Measurements from ENCODE around the gene GIGYF2. TPM values are rescaled to one million over a fixed set of nuclear protein-coding genes. Genes with fewer than 3 reads are reported as not detected.

Gene GIGYF2
- total RNA-seq, 4 donors from 2014 or later: 54.2 to 64.7 (median 59.9) TPM

- H3K9me3 ChIP-seq: peaks cover 0 to 18% (median 13%) of the 10 kb centered on the region in 4 donors
- DNase-seq (ENCODE audit: extremely low spot score): no peak
- no peak overlapping the region for H3K27ac ChIP-seq (replicated peaks in 1 of 4)
- intact Hi-C loops (cut with DNase I): no loop called here
- WGBS: 68% methylated on average over 6 of the region's 6 CpGs
- H3K36me3 ChIP-seq: no peaks in the 10 kb centered on the region
- H3K4me1 ChIP-seq: no peaks in the 10 kb centered on the region
- TF ChIP-seq POLR2AphosphoS5 (IDR thresholded peaks at IDR 0.05) (no peak), POLR2A (IDR thresholded peaks at IDR 0.05; ENCODE audit: low read depth) (no peak), EP300 (IDR thresholded peaks at IDR 0.05) (no peak), CTCF (IDR thresholded peaks at IDR 0.05) (no peak)
- H3K27me3 ChIP-seq: peaks cover 0 to 21% (median 0%) of the 10 kb centered on the region in 4 donors
- no peak overlapping the region for H3K4me3 ChIP-seq
Measured at GRCh38 chr2:232908695-232909094, 211.6 kb downstream of the GIGYF2 start.

Small RNAs within 50 kb of the gene (small RNA-seq; reads per million reads assigned to genes)
- 0 reads per million in 3 donors for gene RF00019
- gene RN7SL359P: 0 reads per million in 3 donors
- gene RNU6-107P: 0 reads per million in 3 donors

Other genes with a start within 250 kb of the GIGYF2 start
- under 1 TPM in 1 of 4 donors, not detected in 3; 0.17 TPM for gene ALPI, start 241.2 kb upstream of the GIGYF2 start, total RNA-seq
- 1 to 10 TPM in 2 of 4 donors, under 1 TPM in 1, not detected in 1; 0.66 to 1.6 (median 1.4) TPM for gene ECEL1, start 209.5 kb upstream of the GIGYF2 start, total RNA-seq
- not detected for gene PRSS56, start 176.9 kb upstream of the GIGYF2 start, total RNA-seq
- not detected for gene CHRND, start 171.2 kb upstream of the GIGYF2 start, total RNA-seq
- not detected for gene CHRNG, start 157.6 kb upstream of the GIGYF2 start, total RNA-seq
- 1 to 10 TPM; 1.2 to 1.7 (median 1.6) TPM for gene TIGD1, start 146.8 kb upstream of the GIGYF2 start, total RNA-seq
- 10 to 100 TPM; 37.0 to 55.8 (median 44.2) TPM for gene EIF4E2, start 146.6 kb upstream of the GIGYF2 start, total RNA-seq
- 10 to 100 TPM; 13.3 to 23.7 (median 15.3) TPM for gene EFHD1, start 63.7 kb upstream of the GIGYF2 start, total RNA-seq
- gene KCNJ13, start 79.2 kb downstream of the GIGYF2 start, total RNA-seq: not detected
- gene SNORC, start 172.9 kb downstream of the GIGYF2 start, total RNA-seq: 1 to 10 TPM in 2 of 4 donors, under 1 TPM in 2; 0.45 to 2.5 (median 1.4) TPM

All from esophagus muscularis mucosa (tissue), 4 donors.